Measurements from ENCODE around the gene C3AR1.
"Not testable (repeated sequence)": the region's sequence is repeated elsewhere in the genome, so short reads cannot be mapped to it uniquely, and the experiment has no call there.

The C3AR1 gene

GRCh38 chr12:8026291-8026900, 39.8 kb downstream of the C3AR1 start:
- DNase-seq = peak; percentile 93

GRCh38 chr12:8018666-8019581, 47.2 kb downstream of the C3AR1 start:
- no peak for DNase-seq

- DNase-seq = not testable (repeated sequence)
Measured at GRCh38 chr12:8018213-8018612, 47.9 kb downstream of the C3AR1 start.

- no peak for DNase-seq
Measured at GRCh38 chr12:8014836-8015235, 51.3 kb downstream of the C3AR1 start.

GRCh38 chr12:8012651-8013309, 53.4 kb downstream of the C3AR1 start:
- DNase-seq = no peak

GRCh38 chr12:8011331-8011730, 54.8 kb downstream of the C3AR1 start:
- DNase-seq = no peak

All from SIG-M5 (cell line).